AG04450 (cell line): Measurements from ENCODE around the gene NBDY. TPM values are rescaled to one million over a fixed set of nuclear protein-coding genes. Genes with fewer than 3 reads are reported as not detected.

ENCODE experiments used
- CTCF ChIA-PET: fragments of 300-600, 350-600 bp; formaldehyde crosslinking; extraction: SDS; loops from one replicate; lab custom pipeline; 2022; ENCODE audit warnings: antibody characterized with exemption, inconsistent platforms; lab: Charles Lee
- POLR2A ChIA-PET: fragments of 350-600 bp; formaldehyde crosslinking; extraction: SDS; loops from one replicate; lab custom pipeline; 2021; ENCODE audit warnings: antibody characterized with exemption, inconsistent platforms; lab: Yijun Ruan, JAX
- DNase-seq: peaks from one replicate; pipeline ENCODE4 v3.0.0-alpha.2; 2011; ENCODE audit warnings: low read depth, low spot score
- H3K27ac ChIP-seq: one replicate; pipeline ENCODE4 v1.5.1; 2012; ENCODE audit warnings: low read depth, low read length, control low read depth
- H3K27me3 ChIP-seq: one replicate; pipeline ENCODE4 v1.6.0; 2012; ENCODE audit warnings: low read length; ENCODE audit not compliant: control insufficient read depth, insufficient read depth
- H3K4me3 ChIP-seq: 2 replicates; pipeline ENCODE4 v1.5.1; 2011; ENCODE audit warnings: mild to moderate bottlenecking, low read depth, low read length, control low read depth
- H3K9me3 ChIP-seq: 2 replicates; pipeline ENCODE4 v1.5.1; 2012; ENCODE audit warnings: low read length; ENCODE audit not compliant: control insufficient read depth, insufficient read depth
- CTCF ChIP-seq: IDR thresholded peaks from 2 replicates; pipeline ENCODE4 v1.5.1; 2011; ENCODE audit warnings: low read depth, low read length, control low read depth, inconsistent platforms
- polyA plus RNA-seq: library from polyadenylated mRNA; depleted of rRNA; stranded (reverse); fragments of >200 nt; gene quantifications from 2 replicates; pipeline ENCODE4 v1.2.3, GENCODE V29; 2011

NBDY gene
- polyA plus RNA-seq, 1 experiment, result 51.7 TPM

GRCh38 chrX:56793521-56794320 lies 64.7 kb downstream of the NBDY start:
- Histone ChIP-seq H3K27ac (no peak overlapping the region), H3K4me3 (no peak overlapping the region), H3K9me3 (no peaks in the 10 kb centered on the region), H3K27me3 (no peaks in the 10 kb centered on the region)
- TF ChIP-seq CTCF, result no peak
- no peak for DNase-seq
- CTCF ChIA-PET, result interaction anchor here (1.3 kb wide), 1 partner anchor 9 kb away, joined by 4 read pairs; no protein-coding TSS in a partner anchor
- POLR2A ChIA-PET, result no interaction called here

GRCh38 chrX:56794404-56795230 lies 65.6 kb downstream of the NBDY start:
- no peak for TF ChIP-seq CTCF
- Histone ChIP-seq H3K27me3 (no peaks in the 10 kb centered on the region), H3K27ac (no peak overlapping the region), H3K4me3 (no peak overlapping the region), H3K9me3 (no peaks in the 10 kb centered on the region)
- CTCF ChIA-PET, result interaction anchor here (1.3 kb wide), 1 partner anchor 9 kb away, joined by 4 read pairs; no protein-coding TSS in a partner anchor
- DNase-seq, result no peak
- POLR2A ChIA-PET, result no interaction called here

- CTCF ChIA-PET, result no interaction called here
- POLR2A ChIA-PET, result no interaction called here
- DNase-seq, result no peak
- TF ChIP-seq CTCF, result no peak
- Histone ChIP-seq H3K4me3 (no peak overlapping the region), H3K27me3 (no peaks in the 10 kb centered on the region), H3K27ac (no peak overlapping the region), H3K9me3 (no peaks in the 10 kb centered on the region)
Observed at GRCh38 chrX:56795309-56795868, 66.3 kb downstream of the NBDY start.

- ChIA-PET CTCF (no interaction called here), POLR2A (no interaction called here)
- Histone ChIP-seq H3K9me3 (no peaks in the 10 kb centered on the region), H3K27me3 (no peaks in the 10 kb centered on the region), H3K4me3 (no peak overlapping the region), H3K27ac (no peak overlapping the region)
- no peak for DNase-seq
- TF ChIP-seq CTCF, result no peak
Observed at GRCh38 chrX:56796641-56797395, 67.8 kb downstream of the NBDY start.
